CD8-positive, alpha-beta memory T cell (primary cell): ENCODE data around the gene PAK4. TPM values are rescaled to one million over a fixed set of nuclear protein-coding genes. Genes with fewer than 3 reads are reported as not detected.
"Not testable (repeated sequence)": the region's sequence is repeated elsewhere in the genome, so short reads cannot be mapped to it uniquely, and the experiment has no call there.

Experiments used
- CTCF ChIA-PET: fragments of 350-600 bp; sonication (Branson Sonifier 250); formaldehyde crosslinking; loops from one replicate; lab custom pipeline; 2021; ENCODE audit warnings: antibody characterized with exemption; lab: Charles Lee
- POLR2A ChIA-PET: fragments of 350-600 bp; sonication (Branson Sonifier 250); formaldehyde crosslinking; loops from one replicate; lab custom pipeline; 2021; ENCODE audit warnings: antibody characterized with exemption; lab: Charles Lee
- DNase-seq, 5 donors: peaks; one replicate each; pipeline versions ENCODE4 v3.0.0 to v3.0.0-alpha.2; 2020 to 2022; ENCODE audit warnings: mixed read lengths in 1 of 5
- H3K27ac ChIP-seq: one replicate; pipeline ENCODE4 v1.7.0; 2013; ENCODE audit warnings: low read depth, mild to moderate bottlenecking, low read length, moderate library complexity
- H3K27me3 ChIP-seq: 2 replicates; pipeline ENCODE4 v1.7.0; 2013; ENCODE audit warnings: low read length, mild to moderate bottlenecking; ENCODE audit not compliant: insufficient read depth, poor library complexity, severe bottlenecking
- H3K36me3 ChIP-seq: 2 replicates; pipeline ENCODE4 v1.7.0; 2013; ENCODE audit warnings: mild to moderate bottlenecking, low read length, moderate library complexity; ENCODE audit not compliant: insufficient read depth
- H3K4me1 ChIP-seq: 2 replicates; pipeline ENCODE4 v1.7.0; 2013; ENCODE audit warnings: mild to moderate bottlenecking, low read length, moderate library complexity; ENCODE audit not compliant: insufficient read depth
- H3K4me3 ChIP-seq: 2 replicates; pipeline ENCODE4 v1.7.0; 2013; ENCODE audit warnings: mild to moderate bottlenecking, low read length
- H3K9me3 ChIP-seq: 2 replicates; pipeline ENCODE4 v1.7.0; 2013; ENCODE audit warnings: mild to moderate bottlenecking, low read length
- H3K27ac Mint-ChIP-seq, 8 donors: one replicate each; pipeline ENCODE4 v1.8.0; 2020 to 2021; ENCODE audit warnings: mixed read lengths in 8 of 8, mild to moderate bottlenecking in 6 of 8, inconsistent platforms in 3 of 8, moderate library complexity in 3 of 8
- H3K27me3 Mint-ChIP-seq, 2 donors: one replicate each; pipeline ENCODE4 v1.8.0; 2020 to 2021; ENCODE audit warnings: mixed read lengths in 2 of 2, mild to moderate bottlenecking in 1 of 2, moderate library complexity in 1 of 2
- H3K36me3 Mint-ChIP-seq, 3 donors: one replicate each; pipeline ENCODE4 v1.8.0; 2020 to 2021; ENCODE audit warnings: mixed read lengths in 3 of 3, inconsistent platforms in 1 of 3, mild to moderate bottlenecking in 1 of 3
- H3K4me1 Mint-ChIP-seq, 3 donors: one replicate each; pipeline ENCODE4 v1.8.0; 2020 to 2021; ENCODE audit warnings: mixed read lengths in 3 of 3, inconsistent platforms in 1 of 3, mild to moderate bottlenecking in 1 of 3
- H3K4me3 Mint-ChIP-seq, 7 donors: one replicate each; pipeline ENCODE4 v1.8.0; 2020 to 2021; ENCODE audit warnings: mixed read lengths in 7 of 7, mild to moderate bottlenecking in 6 of 7, moderate library complexity in 4 of 7, inconsistent platforms in 2 of 7
- H3K9me3 Mint-ChIP-seq, 5 donors: one replicate each; pipeline ENCODE4 v1.8.0; 2020 to 2022; ENCODE audit warnings: mixed read lengths in 5 of 5, mild to moderate bottlenecking in 3 of 5, moderate library complexity in 2 of 5, inconsistent platforms in 1 of 5
- polyA plus RNA-seq: library from polyadenylated mRNA; unstranded; fragments of 300-500 nt; fragmentation: Illumina TruSeq; gene quantifications from one replicate; pipeline ENCODE4 v1.2.3, GENCODE V29; 2021
- total RNA-seq, 2 experiments: library from RNA; stranded (reverse); gene quantifications; one replicate each; pipeline ENCODE4 v1.2.3, GENCODE V29; 2021

The PAK4 gene
- total and polyA plus RNA-seq, 3 experiments from 2014 or later = 1.8 to 21.8 (median 21.3) TPM

DNA sequence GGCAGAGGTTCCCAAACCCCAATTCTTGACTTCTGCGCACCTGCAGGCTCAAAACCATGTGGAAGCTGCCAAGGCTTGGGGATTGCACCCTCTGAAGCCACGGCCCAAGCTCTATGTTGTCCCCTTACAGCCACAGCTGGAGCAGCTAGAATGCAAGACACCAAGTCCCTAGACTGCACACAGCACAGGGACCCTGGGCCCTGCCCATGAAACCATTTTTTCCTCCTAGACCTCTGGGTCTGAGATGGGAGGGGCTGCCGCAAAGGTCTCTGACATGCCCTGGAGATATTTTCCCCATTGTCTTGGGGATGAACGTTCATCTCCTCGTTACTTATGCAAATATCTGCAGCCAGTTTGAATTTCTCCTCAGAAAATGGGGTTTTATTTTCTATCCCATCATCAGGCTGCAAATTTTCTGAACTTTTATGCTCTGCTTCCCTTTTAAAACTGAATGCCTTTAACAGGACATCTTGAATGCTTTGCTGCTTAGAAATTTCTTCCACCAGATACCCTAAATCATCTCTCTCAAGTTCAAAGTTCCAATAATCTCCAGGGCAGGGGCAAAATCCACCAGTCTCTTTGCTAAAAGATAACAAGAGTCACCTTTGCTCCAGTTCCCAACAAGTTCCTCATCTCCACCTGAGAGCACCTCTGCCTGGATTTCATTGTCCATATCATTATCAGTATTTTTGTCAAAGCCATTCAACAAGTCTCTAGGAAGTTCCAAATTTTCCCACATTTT is 29.6 kb upstream of the PAK4 start:
- H3K27me3 ChIP-seq, DNase-seq, H3K36me3 ChIP-seq, H3K4me3 Mint-ChIP-seq, H3K4me3 ChIP-seq, H3K4me1 ChIP-seq, H3K36me3 Mint-ChIP-seq, H3K9me3 ChIP-seq, H3K27ac ChIP-seq, H3K9me3 Mint-ChIP-seq, POLR2A ChIA-PET, CTCF ChIA-PET, H3K4me1 Mint-ChIP-seq: not testable (repeated sequence)
- H3K27ac Mint-ChIP-seq = peak overlapping the region in 1 of 8 donors; percentile 43
- H3K27me3 Mint-ChIP-seq = peaks cover 29 to 47% of the 10 kb centered on the region in 2 donors

DNA sequence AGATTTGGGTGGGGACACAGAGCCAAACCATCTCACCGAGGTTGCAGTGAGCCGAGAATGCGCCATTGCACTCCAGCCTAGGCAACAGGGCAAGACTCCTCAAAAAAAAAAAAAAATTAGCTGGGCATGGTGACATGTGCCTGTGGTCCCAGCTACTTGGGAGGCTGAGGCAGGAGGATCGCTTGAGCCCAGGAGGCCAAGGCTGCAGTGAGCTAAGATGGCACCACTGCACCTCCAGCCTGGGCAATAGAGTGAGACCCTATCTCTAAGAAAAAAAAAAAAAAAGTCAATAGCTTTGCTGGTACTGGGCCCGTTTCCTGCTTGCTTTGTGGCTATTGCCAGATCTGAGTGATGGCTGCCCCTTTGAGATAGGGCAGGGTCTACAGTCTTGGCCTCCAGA is 28.3 kb upstream of the PAK4 start:
- CTCF ChIA-PET = interaction anchor here (1.1 kb wide), 1 partner anchor 12 kb away, joined by 3 read pairs; no protein-coding TSS in a partner anchor
- Mint-ChIP-seq H3K4me1 (no peaks in the 10 kb centered on the region), H3K27me3 (peaks cover 26 to 50% of the 10 kb centered on the region in 2 donors)

DNA sequence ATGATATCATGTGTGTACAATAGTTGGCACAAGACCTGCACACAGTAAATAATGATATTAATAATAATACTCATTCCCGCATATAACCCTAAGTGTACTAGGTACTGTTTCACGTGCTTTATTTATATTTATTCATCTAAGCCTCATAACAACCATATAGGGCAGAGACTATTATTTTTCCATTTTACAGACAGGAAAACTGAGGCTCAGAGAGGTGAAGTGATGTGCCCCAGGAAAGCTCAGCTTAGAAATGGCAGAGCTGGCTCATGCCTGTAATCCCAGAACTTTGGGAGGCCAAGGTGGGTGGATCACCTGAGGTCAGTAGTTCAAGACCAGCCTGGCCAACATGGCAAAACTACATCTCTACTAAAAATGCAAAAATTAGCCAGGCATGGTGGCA is 27.9 kb upstream of the PAK4 start:
- ChIA-PET POLR2A (no interaction called here), CTCF (interaction anchor here (1.1 kb wide), 1 partner anchor 11 kb away, joined by 3 read pairs; no protein-coding TSS in a partner anchor)
- H3K9me3 ChIP-seq = no peaks in the 10 kb centered on the region
- no peak overlapping the region for H3K27ac Mint-ChIP-seq
- no peaks in the 10 kb centered on the region for H3K4me1 Mint-ChIP-seq
- H3K27ac ChIP-seq = no peak overlapping the region
- no peak for DNase-seq
- H3K27me3 ChIP-seq = no peaks in the 10 kb centered on the region
- H3K36me3 Mint-ChIP-seq = peaks cover 0 to 3% (median 0%) of the 10 kb centered on the region in 3 donors
- no peaks in the 10 kb centered on the region for H3K36me3 ChIP-seq
- H3K9me3 Mint-ChIP-seq = peaks cover 0 to 3% (median 0%) of the 10 kb centered on the region in 5 donors
- H3K4me1 ChIP-seq = no peaks in the 10 kb centered on the region
- no peak overlapping the region for H3K4me3 Mint-ChIP-seq
- H3K27me3 Mint-ChIP-seq = peaks cover 26 to 50% of the 10 kb centered on the region in 2 donors
- no peak overlapping the region for H3K4me3 ChIP-seq

More for the DNA sequence above, 28.3 kb upstream of the PAK4 start:
- Histone ChIP-seq H3K27me3 (no peaks in the 10 kb centered on the region), H3K36me3 (no peaks in the 10 kb centered on the region), H3K27ac (no peak overlapping the region), H3K4me1 (no peaks in the 10 kb centered on the region), H3K4me3 (no peak overlapping the region), H3K9me3 (no peaks in the 10 kb centered on the region)
- Mint-ChIP-seq H3K36me3 (peaks cover 0 to 3% (median 0%) of the 10 kb centered on the region in 3 donors), H3K9me3 (peaks cover 0 to 3% (median 0%) of the 10 kb centered on the region in 5 donors), H3K27ac (no peak overlapping the region), H3K4me3 (no peak overlapping the region)
- POLR2A ChIA-PET = no interaction called here
- no peak for DNase-seq

DNA sequence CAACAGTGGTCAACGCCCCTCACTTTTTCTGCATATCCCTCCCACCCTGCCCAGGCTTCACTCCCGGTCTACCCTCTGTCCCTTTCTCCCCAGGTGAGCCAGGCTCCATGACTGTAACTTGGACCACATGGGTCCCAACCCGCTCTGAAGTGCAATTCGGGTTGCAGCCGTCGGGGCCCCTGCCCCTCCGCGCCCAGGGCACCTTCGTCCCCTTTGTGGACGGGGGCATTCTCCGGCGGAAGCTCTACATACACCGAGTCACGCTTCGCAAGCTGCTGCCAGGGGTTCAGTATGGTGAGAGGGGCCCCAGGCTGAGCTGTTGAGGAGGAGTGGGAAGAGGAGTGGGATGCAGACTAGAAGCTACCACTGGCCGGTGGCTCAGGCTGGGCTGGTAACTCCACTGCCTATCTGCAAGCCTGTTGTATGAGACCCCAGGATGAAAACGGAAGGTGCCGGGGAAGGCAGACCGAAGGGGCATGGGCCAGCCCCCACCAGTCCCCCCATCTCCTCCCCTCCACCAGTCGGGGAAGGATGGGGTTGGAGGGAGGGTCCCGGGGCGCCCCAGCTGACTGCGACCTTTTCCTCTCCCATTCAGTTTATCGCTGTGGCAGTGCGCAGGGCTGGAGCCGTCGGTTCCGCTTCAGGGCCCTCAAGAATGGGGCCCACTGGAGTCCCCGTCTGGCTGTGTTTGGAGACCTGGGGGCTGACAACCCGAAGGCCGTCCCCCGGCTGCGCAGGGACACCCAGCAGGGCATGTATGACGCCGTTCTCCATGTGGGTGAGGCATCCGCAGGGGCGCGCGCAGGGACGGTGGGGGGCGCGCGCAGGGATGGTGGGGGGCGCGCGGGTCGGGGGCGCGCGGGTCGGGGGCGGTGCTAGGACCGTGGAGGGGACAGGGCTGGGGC is 27.0 kb upstream of the PAK4 start:
- no peak for DNase-seq
- H3K27me3 Mint-ChIP-seq = peaks cover 26 to 48% of the 10 kb centered on the region in 2 donors
- H3K27ac Mint-ChIP-seq = peak overlapping the region in 2 of 8 donors; percentile 29 to 39
- Histone ChIP-seq H3K4me3 (no peak overlapping the region), H3K27me3 (no peaks in the 10 kb centered on the region), H3K9me3 (no peaks in the 10 kb centered on the region), H3K36me3 (no peaks in the 10 kb centered on the region), H3K4me1 (no peaks in the 10 kb centered on the region), H3K27ac (no peak overlapping the region)
- peaks cover 0 to 2% (median 0%) of the 10 kb centered on the region in 3 donors for H3K36me3 Mint-ChIP-seq
- no peaks in the 10 kb centered on the region for H3K4me1 Mint-ChIP-seq
- no peak overlapping the region for H3K4me3 Mint-ChIP-seq
- peaks cover 0 to 3% (median 0%) of the 10 kb centered on the region in 5 donors for H3K9me3 Mint-ChIP-seq
- POLR2A ChIA-PET = no interaction called here
- CTCF ChIA-PET = no interaction called here

DNA sequence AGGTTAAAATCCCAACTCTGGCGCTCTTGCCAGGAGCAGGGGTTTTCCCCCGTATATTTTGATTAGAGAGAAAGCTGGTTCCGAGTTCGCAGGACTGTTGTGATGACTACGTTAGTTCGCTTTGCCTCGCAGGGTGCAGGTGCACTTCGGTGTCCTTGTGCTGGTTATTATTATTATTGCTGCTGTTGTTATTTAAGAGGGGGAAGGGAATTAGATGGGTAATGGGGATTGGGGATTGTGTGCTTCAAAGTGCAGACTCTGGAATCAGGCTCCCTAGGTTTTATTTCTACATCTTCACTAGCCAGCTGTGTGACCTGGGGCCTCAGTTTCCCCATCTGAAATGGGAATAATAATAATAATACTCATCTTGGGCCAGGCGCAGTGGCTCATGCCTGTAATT is 26.2 kb upstream of the PAK4 start:
- Mint-ChIP-seq H3K27ac (no peak overlapping the region), H3K36me3 (no peaks in the 10 kb centered on the region), H3K4me3 (peak overlapping the region in 1 of 7 donors; percentile 37), H3K9me3 (peaks cover 0 to 3% (median 0%) of the 10 kb centered on the region in 5 donors), H3K27me3 (peaks cover 22 to 42% of the 10 kb centered on the region in 2 donors), H3K4me1 (no peaks in the 10 kb centered on the region)
- no peak for DNase-seq
- Histone ChIP-seq H3K4me1 (no peaks in the 10 kb centered on the region), H3K4me3 (no peak overlapping the region), H3K27ac (no peak overlapping the region), H3K27me3 (no peaks in the 10 kb centered on the region), H3K9me3 (no peaks in the 10 kb centered on the region), H3K36me3 (no peaks in the 10 kb centered on the region)
- ChIA-PET CTCF (interaction anchor here (1.6 kb wide), 1 partner anchor 10 kb away, joined by 4 read pairs; no protein-coding TSS in a partner anchor), POLR2A (no interaction called here)

DNA sequence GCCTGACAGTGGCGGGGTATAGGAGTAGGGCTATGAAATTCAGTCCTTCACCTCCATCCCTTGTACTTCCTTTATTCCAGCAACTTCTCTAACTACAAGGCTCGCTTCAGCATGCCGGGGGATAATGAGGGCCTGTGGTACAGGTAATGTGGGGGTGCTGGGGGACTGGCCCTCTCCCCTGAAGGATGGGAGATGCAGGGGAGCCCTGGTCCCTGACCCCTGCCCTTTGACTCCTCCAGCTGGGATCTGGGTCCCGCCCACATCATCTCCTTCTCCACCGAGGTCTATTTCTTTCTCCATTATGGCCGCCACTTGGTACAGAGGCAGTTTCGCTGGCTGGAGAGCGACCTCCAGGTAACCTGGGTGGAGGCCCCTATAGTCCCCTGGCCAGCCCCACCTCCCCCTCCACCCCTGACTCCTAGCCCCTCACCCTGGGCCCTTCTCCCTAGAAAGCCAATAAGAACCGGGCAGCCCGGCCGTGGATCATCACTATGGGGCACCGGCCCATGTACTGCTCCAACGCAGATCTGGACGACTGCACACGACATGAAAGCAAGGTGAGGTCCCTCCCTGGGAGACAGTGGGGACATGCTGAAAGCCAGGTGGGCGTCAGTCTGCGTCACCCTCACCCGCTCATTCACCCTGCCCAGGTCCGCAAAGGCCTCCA is 25.0 kb upstream of the PAK4 start:
- Mint-ChIP-seq H3K4me1 (no peaks in the 10 kb centered on the region), H3K9me3 (peaks cover 0 to 3% (median 0%) of the 10 kb centered on the region in 5 donors), H3K4me3 (no peak overlapping the region), H3K27ac (no peak overlapping the region), H3K27me3 (peaks cover 22 to 35% of the 10 kb centered on the region in 2 donors), H3K36me3 (no peaks in the 10 kb centered on the region)
- Histone ChIP-seq H3K4me3 (no peak overlapping the region), H3K36me3 (no peaks in the 10 kb centered on the region), H3K9me3 (no peaks in the 10 kb centered on the region), H3K27me3 (no peaks in the 10 kb centered on the region), H3K27ac (no peak overlapping the region), H3K4me1 (no peaks in the 10 kb centered on the region)
- DNase-seq = no peak
- ChIA-PET POLR2A (interaction anchor here (0.6 kb wide), 1 partner anchor 27 kb away, joined by 3 read pairs; no protein-coding TSS in a partner anchor), CTCF (interaction anchor here (1.6 kb wide), 1 partner anchor 9 kb away, joined by 4 read pairs; no protein-coding TSS in a partner anchor)

DNA sequence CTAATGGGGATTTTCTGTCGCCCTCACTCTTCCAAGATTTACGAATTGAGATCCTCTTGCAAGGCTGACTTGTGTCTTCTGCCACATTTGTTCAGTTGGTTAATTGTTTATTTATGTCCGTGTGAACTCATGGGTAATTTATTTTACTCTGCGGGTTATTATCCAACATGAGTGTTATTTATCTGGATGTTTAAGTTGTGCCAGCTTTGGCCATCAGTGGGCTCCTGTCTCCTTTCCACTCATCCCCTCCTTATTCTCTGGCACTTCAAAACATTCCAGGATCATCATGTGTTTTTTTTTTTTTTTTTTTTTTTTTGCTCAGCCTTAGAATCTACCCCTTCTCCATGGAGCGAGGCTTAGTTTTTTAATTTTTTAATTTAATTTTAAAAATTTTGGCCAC is 22.4 kb upstream of the PAK4 start:
- H3K4me1 Mint-ChIP-seq = no peaks in the 10 kb centered on the region
- H3K4me1 ChIP-seq = no peaks in the 10 kb centered on the region
- no peaks in the 10 kb centered on the region for H3K36me3 ChIP-seq
- H3K4me3 Mint-ChIP-seq = no peak overlapping the region
- no peak for DNase-seq
- H3K27me3 Mint-ChIP-seq = peaks cover 13 to 18% of the 10 kb centered on the region in 2 donors
- no peaks in the 10 kb centered on the region for H3K9me3 ChIP-seq
- H3K9me3 Mint-ChIP-seq = no peaks in the 10 kb centered on the region
- ChIA-PET CTCF (no interaction called here), POLR2A (no interaction called here)
- no peak overlapping the region for H3K27ac ChIP-seq
- H3K27me3 ChIP-seq = no peaks in the 10 kb centered on the region
- H3K27ac Mint-ChIP-seq = no peak overlapping the region
- H3K4me3 ChIP-seq = no peak overlapping the region
- H3K36me3 Mint-ChIP-seq = no peaks in the 10 kb centered on the region
